Activated CD4-positive, alpha-beta T cell treated with anti-CD3 and anti-CD28 coated beads, Interleukin-2, amount 10 ng/mL, durations not matched to agents 24 days and 14 days (primary cell): ENCODE results near the gene ZNF157. TPM values are rescaled to one million over a fixed set of nuclear protein-coding genes. Genes with fewer than 3 reads are reported as not detected.

Experiments
- total RNA-seq: library from RNA; stranded (reverse); gene quantifications from 2 replicates; pipeline ENCODE4 v1.2.3, GENCODE V29; 2022

Gene ZNF157
- total RNA-seq, 1 donor from 2014 or later, result 0.40 TPM

Other genes with a start within 250 kb of the ZNF157 start
- 86.8 and 89.5 TPM in 2 replicates for gene NDUFB11, start 225.9 kb upstream of the ZNF157 start, total RNA-seq
- 64.3 and 64.6 TPM in 2 replicates for gene RBM10, start 225.4 kb upstream of the ZNF157 start, total RNA-seq
- 233 and 246 TPM in 2 replicates for gene UBA1, start 176.7 kb upstream of the ZNF157 start, total RNA-seq
- 66.3 and 70.2 TPM in 2 replicates for gene CDK16, start 151.9 kb upstream of the ZNF157 start, total RNA-seq
- gene USP11, start 137.6 kb upstream of the ZNF157 start, total RNA-seq, result 25.9 and 27.3 TPM in 2 replicates
- 10.0 and 10.5 TPM in 2 replicates for gene ZNF41, start 112.6 kb downstream of the ZNF157 start, total RNA-seq
- 77.3 and 78.9 TPM in 2 replicates for gene ARAF, start 190.6 kb downstream of the ZNF157 start, total RNA-seq
- 65.2 and 65.6 TPM in 2 replicates for gene TIMP1, start 211.9 kb downstream of the ZNF157 start, total RNA-seq
- 0.49 and 0.54 TPM in 2 replicates for gene SYN1, start 249.3 kb downstream of the ZNF157 start, total RNA-seq